GM12878 (cell line): ENCODE measurements around the gene COL4A1.

ENCODE experiments used
- EZH2 ChIP-seq: IDR thresholded peaks from 2 replicates; pipeline ENCODE4 v1.6.1; 2012; ENCODE audit warnings: low read depth, mild to moderate bottlenecking, control low read depth, inconsistent platforms, low read length, borderline replicate concordance; ENCODE audit not compliant: control insufficient read depth
- FOXM1 ChIP-seq: IDR thresholded peaks from 2 replicates; pipeline ENCODE4 v1.6.1; 2012; ENCODE audit warnings: low read depth, mild to moderate bottlenecking, inconsistent platforms, low read length, moderate library complexity
- KDM1A ChIP-seq: fragments of 200-600 bp; sonication (generic); IDR thresholded peaks from 2 replicates; pipeline ENCODE4 v1.6.1; 2016; ENCODE audit warnings: borderline replicate concordance
- MTA3 ChIP-seq: IDR thresholded peaks from 2 replicates; pipeline ENCODE4 v1.6.1; 2012; ENCODE audit warnings: low read length, inconsistent platforms, borderline replicate concordance
- NFIC ChIP-seq: IDR thresholded peaks from 2 replicates; pipeline ENCODE4 v1.6.1; 2012; ENCODE audit warnings: low read depth, mild to moderate bottlenecking, inconsistent platforms, low read length, moderate library complexity
- NR2C2 ChIP-seq: IDR thresholded peaks from 2 replicates; pipeline ENCODE4 v1.6.1; 2011; ENCODE audit warnings: borderline replicate concordance, low read depth; ENCODE audit not compliant: control insufficient read depth, insufficient read length
- POLR2AphosphoS5 ChIP-seq: IDR thresholded peaks from 2 replicates; pipeline ENCODE4 v1.6.1; 2011; ENCODE audit warnings: mild to moderate bottlenecking, low read length, inconsistent platforms
- RAD21 ChIP-seq: IDR thresholded peaks from 2 replicates; pipeline ENCODE4 v1.6.1; 2011; ENCODE audit warnings: mild to moderate bottlenecking, low read depth, low read length, moderate library complexity; ENCODE audit not compliant: insufficient read depth
- TF ChIP-seq, protein P1 (sequence below), 3 experiments: IDR thresholded peaks in 2 of 3; conservative IDR thresholded peaks in 1 of 3; 2 replicates each; pipeline ENCODE4 v1.5.1; 2011; ENCODE audit warnings: low read depth in 3 of 3, low read length in 3 of 3, mild to moderate bottlenecking in 3 of 3, control low read depth in 2 of 3, moderate library complexity in 2 of 3, inconsistent platforms in 1 of 3, mixed read lengths in 1 of 3; ENCODE audit not compliant: control insufficient read depth in 2 of 3, insufficient read depth in 1 of 3; ENCODE audit errors: extremely low read depth in 1 of 3

DNA sequence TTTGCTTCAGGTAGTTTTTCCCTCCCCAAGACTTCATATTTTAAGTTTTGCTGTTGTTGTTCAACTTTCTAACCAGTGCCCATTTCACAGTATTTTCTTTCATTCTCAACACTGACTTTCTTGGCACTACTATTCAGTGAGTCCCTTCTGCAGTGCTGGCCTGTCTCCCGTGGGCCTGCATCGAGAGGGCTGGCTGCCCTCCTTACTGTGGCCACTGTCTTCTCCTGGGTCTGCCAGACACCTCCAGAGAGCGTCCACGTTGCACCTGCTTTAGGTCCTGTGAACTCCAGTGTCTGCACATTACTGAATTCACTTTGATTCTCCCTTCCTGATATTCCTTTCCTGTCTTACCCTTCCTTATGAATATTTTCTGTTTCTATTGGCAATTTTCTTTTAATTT is 27.3 kb downstream of the COL4A1 start:
- no peak for TF ChIP-seq KDM1A
- TF ChIP-seq, protein P1, sequence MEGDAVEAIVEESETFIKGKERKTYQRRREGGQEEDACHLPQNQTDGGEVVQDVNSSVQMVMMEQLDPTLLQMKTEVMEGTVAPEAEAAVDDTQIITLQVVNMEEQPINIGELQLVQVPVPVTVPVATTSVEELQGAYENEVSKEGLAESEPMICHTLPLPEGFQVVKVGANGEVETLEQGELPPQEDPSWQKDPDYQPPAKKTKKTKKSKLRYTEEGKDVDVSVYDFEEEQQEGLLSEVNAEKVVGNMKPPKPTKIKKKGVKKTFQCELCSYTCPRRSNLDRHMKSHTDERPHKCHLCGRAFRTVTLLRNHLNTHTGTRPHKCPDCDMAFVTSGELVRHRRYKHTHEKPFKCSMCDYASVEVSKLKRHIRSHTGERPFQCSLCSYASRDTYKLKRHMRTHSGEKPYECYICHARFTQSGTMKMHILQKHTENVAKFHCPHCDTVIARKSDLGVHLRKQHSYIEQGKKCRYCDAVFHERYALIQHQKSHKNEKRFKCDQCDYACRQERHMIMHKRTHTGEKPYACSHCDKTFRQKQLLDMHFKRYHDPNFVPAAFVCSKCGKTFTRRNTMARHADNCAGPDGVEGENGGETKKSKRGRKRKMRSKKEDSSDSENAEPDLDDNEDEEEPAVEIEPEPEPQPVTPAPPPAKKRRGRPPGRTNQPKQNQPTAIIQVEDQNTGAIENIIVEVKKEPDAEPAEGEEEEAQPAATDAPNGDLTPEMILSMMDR (IDR thresholded peaks at IDR 0.05 in 2 of 3, conservative IDR thresholded peaks at IDR 0.05 in 1 of 3; ENCODE audit: control insufficient read depth in 2 of 3, extremely low read depth in 1 of 3, insufficient read depth in 1 of 3, low read depth in 3 of 3, low read length in 3 of 3) = no peak
- TF ChIP-seq RAD21 = no peak
- TF ChIP-seq NFIC = no peak
- no peak for TF ChIP-seq MTA3
- TF ChIP-seq POLR2AphosphoS5 = no peak
- TF ChIP-seq FOXM1 = no peak
- TF ChIP-seq EZH2 = no peak
- no peak for TF ChIP-seq NR2C2
